Measurements from ENCODE around the gene MAPRE3.

The MAPRE3 gene

DNA sequence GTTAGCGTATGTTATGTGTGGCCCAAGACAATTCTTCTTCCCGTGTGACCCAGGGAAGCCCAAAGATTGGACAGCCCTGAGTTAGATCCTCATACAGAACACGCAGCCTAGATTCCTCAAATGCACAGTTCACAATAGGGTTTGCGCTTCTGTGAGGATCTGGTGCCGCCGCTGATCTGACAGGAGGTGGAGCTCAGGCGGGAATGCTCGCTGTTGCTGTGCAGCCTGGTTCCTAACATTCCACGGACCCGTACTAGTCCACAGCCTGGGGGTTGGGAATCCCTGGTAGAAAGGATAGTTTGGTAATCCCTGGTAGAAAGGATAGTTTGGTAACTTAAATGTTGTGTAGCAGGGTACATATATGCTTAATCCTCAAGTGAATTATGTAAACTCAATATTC is 27.0 kb downstream of the MAPRE3 start:
- TF ChIP-seq TCF4 (CRISPR knock-in tag; IDR thresholded peaks at IDR 0.05; ENCODE audit: borderline replicate concordance) (no peak), ESRRG (CRISPR knock-in tag; IDR thresholded peaks at IDR 0.05) (no peak), ARNTL (CRISPR knock-in tag; IDR thresholded peaks at IDR 0.05; ENCODE audit: borderline replicate concordance, low read depth) (no peak), GLIS3 (CRISPR knock-in tag; IDR thresholded peaks at IDR 0.05) (no peak), ZNF70 (CRISPR knock-in tag; IDR thresholded peaks at IDR 0.05) (no peak), PPARA (CRISPR knock-in tag; IDR thresholded peaks at IDR 0.05; ENCODE audit: borderline replicate concordance) (no peak), ZFP30 (CRISPR knock-in tag; IDR thresholded peaks at IDR 0.05) (no peak), CSDC2 (CRISPR knock-in tag; IDR thresholded peaks at IDR 0.05) (no peak), ISL1 (CRISPR knock-in tag; IDR thresholded peaks at IDR 0.05) (no peak), OSR1 (CRISPR knock-in tag; IDR thresholded peaks at IDR 0.05) (no peak), TOX (CRISPR knock-in tag; IDR thresholded peaks at IDR 0.05; ENCODE audit: borderline replicate concordance) (no peak)
- TF ChIP-seq, protein P1, sequence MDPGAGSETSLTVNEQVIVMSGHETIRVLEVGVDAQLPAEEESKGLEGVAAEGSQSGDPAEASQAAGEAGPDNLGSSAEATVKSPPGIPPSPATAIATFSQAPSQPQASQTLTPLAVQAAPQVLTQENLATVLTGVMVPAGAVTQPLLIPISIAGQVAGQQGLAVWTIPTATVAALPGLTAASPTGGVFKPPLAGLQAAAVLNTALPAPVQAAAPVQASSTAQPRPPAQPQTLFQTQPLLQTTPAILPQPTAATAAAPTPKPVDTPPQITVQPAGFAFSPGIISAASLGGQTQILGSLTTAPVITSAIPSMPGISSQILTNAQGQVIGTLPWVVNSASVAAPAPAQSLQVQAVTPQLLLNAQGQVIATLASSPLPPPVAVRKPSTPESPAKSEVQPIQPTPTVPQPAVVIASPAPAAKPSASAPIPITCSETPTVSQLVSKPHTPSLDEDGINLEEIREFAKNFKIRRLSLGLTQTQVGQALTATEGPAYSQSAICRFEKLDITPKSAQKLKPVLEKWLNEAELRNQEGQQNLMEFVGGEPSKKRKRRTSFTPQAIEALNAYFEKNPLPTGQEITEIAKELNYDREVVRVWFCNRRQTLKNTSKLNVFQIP (CRISPR knock-in tag; IDR thresholded peaks at IDR 0.05; ENCODE audit: borderline replicate concordance, low read depth), result no peak
- no peak for ATAC-seq

DNA sequence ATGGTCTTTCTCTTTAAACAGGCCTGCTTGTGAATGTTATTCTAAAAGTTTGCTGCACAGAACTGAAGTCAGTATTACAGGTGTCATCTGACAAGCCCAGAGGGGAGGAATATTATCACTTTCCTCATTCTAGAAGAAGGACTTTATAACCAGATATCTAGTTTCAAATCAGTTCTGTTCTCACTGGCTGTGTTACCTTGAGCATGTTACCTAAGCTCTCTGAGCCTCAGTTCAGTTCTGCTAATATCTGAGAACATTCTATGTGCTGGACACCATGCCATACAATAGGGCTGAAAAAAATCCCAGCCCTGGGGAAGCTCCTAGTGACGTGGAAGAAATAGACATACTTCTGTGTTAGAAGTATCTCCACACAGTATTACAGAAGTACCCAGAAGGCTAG is 27.9 kb downstream of the MAPRE3 start:
- no peak for ATAC-seq
- no peak for TF ChIP-seq CSRNP3 (CRISPR knock-in tag; IDR thresholded peaks at IDR 0.05)
- no peak for TF ChIP-seq ISL1 (CRISPR knock-in tag; IDR thresholded peaks at IDR 0.05)
- no peak for TF ChIP-seq PPARA (CRISPR knock-in tag; IDR thresholded peaks at IDR 0.05; ENCODE audit: borderline replicate concordance)

DNA sequence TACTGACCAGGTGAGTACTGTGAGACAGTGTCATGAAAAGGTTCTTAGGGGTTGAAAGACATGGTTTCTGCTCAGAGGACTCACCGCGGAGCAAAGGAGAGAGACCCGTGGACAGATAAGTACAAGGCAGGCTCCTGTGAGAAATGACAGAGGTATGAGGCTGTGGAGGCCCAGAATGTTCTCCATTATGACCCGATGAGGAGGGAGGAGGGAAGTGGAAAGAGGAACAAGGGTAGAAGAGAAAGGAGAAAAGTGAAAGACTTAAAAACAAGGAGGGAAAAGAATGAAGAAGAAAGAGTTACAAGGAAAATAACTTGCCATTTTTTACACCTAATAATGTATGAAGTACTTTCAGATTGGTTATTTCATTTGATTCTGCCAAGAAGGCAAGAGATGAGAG is 29.8 kb downstream of the MAPRE3 start:
- no peak for ATAC-seq
- no peak for TF ChIP-seq SNAI2 (CRISPR knock-in tag; IDR thresholded peaks at IDR 0.05)
- TF ChIP-seq CSDC2 (CRISPR knock-in tag; IDR thresholded peaks at IDR 0.05), result no peak
- no peak for TF ChIP-seq ZNF565 (CRISPR knock-in tag; conservative IDR thresholded peaks at IDR 0.05; ENCODE audit: low read depth)
- no peak for TF ChIP-seq ESRRG (CRISPR knock-in tag; IDR thresholded peaks at IDR 0.05)
- TF ChIP-seq, protein P2, sequence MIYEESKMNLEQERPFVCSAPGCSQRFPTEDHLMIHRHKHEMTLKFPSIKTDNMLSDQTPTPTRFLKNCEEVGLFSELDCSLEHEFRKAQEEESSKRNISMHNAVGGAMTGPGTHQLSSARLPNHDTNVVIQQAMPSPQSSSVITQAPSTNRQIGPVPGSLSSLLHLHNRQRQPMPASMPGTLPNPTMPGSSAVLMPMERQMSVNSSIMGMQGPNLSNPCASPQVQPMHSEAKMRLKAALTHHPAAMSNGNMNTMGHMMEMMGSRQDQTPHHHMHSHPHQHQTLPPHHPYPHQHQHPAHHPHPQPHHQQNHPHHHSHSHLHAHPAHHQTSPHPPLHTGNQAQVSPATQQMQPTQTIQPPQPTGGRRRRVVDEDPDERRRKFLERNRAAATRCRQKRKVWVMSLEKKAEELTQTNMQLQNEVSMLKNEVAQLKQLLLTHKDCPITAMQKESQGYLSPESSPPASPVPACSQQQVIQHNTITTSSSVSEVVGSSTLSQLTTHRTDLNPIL (CRISPR knock-in tag; IDR thresholded peaks at IDR 0.05; ENCODE audit: low read depth), result no peak
- TF ChIP-seq ZFP30 (CRISPR knock-in tag; IDR thresholded peaks at IDR 0.05), result no peak
- TF ChIP-seq ZNF70 (CRISPR knock-in tag; IDR thresholded peaks at IDR 0.05), result no peak
- TF ChIP-seq, protein P3, sequence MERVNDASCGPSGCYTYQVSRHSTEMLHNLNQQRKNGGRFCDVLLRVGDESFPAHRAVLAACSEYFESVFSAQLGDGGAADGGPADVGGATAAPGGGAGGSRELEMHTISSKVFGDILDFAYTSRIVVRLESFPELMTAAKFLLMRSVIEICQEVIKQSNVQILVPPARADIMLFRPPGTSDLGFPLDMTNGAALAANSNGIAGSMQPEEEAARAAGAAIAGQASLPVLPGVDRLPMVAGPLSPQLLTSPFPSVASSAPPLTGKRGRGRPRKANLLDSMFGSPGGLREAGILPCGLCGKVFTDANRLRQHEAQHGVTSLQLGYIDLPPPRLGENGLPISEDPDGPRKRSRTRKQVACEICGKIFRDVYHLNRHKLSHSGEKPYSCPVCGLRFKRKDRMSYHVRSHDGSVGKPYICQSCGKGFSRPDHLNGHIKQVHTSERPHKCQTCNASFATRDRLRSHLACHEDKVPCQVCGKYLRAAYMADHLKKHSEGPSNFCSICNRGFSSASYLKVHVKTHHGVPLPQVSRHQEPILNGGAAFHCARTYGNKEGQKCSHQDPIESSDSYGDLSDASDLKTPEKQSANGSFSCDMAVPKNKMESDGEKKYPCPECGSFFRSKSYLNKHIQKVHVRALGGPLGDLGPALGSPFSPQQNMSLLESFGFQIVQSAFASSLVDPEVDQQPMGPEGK (CRISPR knock-in tag; IDR thresholded peaks at IDR 0.05; ENCODE audit: borderline replicate concordance), result no peak
- TF ChIP-seq ZC3H10 (CRISPR knock-in tag; IDR thresholded peaks at IDR 0.05), result no peak
- TF ChIP-seq TOX (CRISPR knock-in tag; IDR thresholded peaks at IDR 0.05; ENCODE audit: borderline replicate concordance), result no peak
- TF ChIP-seq ISL1 (CRISPR knock-in tag; IDR thresholded peaks at IDR 0.05), result no peak
- no peak for TF ChIP-seq BACH2 (CRISPR knock-in tag; IDR thresholded peaks at IDR 0.05; ENCODE audit: borderline replicate concordance)
- TF ChIP-seq ARNTL (CRISPR knock-in tag; IDR thresholded peaks at IDR 0.05; ENCODE audit: borderline replicate concordance, low read depth), result no peak
- TF ChIP-seq ZNF8 (CRISPR knock-in tag; IDR thresholded peaks at IDR 0.05), result no peak
- no peak for TF ChIP-seq GLIS3 (CRISPR knock-in tag; IDR thresholded peaks at IDR 0.05)
- TF ChIP-seq ZFP3 (CRISPR knock-in tag; IDR thresholded peaks at IDR 0.05), result no peak

GRCh38 chr2:27000995-27001394 is 30.6 kb downstream of the MAPRE3 start:
- ATAC-seq, result no peak
- TF ChIP-seq CSRNP3 (CRISPR knock-in tag; IDR thresholded peaks at IDR 0.05), result no peak
- TF ChIP-seq CSDC2 (CRISPR knock-in tag; IDR thresholded peaks at IDR 0.05), result no peak
- TF ChIP-seq TCF4 (CRISPR knock-in tag; IDR thresholded peaks at IDR 0.05; ENCODE audit: borderline replicate concordance), result no peak
- TF ChIP-seq, protein P3 (CRISPR knock-in tag; IDR thresholded peaks at IDR 0.05; ENCODE audit: borderline replicate concordance), result no peak
- no peak for TF ChIP-seq ZNF565 (CRISPR knock-in tag; conservative IDR thresholded peaks at IDR 0.05; ENCODE audit: low read depth)
- no peak for TF ChIP-seq TOX (CRISPR knock-in tag; IDR thresholded peaks at IDR 0.05; ENCODE audit: borderline replicate concordance)
- TF ChIP-seq, protein P2 (CRISPR knock-in tag; IDR thresholded peaks at IDR 0.05; ENCODE audit: low read depth), result no peak

All from SK-N-SH treated with all-trans-retinoic acid at 6 μM for 48 hours (cell line).